ENCODE measurements around the gene PTPRM.

The PTPRM gene

DNA sequence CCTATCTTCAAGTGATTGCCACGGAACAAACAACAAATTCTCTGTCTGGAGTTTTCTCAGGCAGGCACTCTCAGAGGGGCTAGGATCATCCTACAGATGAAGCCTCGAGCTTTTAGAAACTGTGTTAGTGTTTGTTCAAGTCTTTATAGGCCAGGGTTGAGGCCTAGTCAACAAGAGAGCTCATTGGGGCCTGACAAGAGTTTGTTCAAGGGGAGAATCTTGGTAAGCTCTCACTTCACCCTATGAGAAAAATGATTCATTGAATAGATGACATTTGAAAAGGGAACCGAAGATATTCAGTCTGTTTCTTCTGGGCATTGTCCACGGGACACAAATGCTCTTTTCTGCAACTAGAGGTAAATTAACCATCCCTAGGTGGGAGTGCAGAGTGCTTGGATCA, 476.9 kb downstream of the PTPRM start:
- H3K27ac ChIP-seq: no peak overlapping the region
- ChIA-PET CTCF (interaction anchor here (0.7 kb wide), 2 partner anchors 171 to 254 kb away, joined by 3 read pairs; no protein-coding TSS in a partner anchor), POLR2A (ENCODE audit: low non-redundant PET) (no interaction called here)
- DNase-seq (ENCODE audit: low spot score): no peak
- TF ChIP-seq, protein P1, sequence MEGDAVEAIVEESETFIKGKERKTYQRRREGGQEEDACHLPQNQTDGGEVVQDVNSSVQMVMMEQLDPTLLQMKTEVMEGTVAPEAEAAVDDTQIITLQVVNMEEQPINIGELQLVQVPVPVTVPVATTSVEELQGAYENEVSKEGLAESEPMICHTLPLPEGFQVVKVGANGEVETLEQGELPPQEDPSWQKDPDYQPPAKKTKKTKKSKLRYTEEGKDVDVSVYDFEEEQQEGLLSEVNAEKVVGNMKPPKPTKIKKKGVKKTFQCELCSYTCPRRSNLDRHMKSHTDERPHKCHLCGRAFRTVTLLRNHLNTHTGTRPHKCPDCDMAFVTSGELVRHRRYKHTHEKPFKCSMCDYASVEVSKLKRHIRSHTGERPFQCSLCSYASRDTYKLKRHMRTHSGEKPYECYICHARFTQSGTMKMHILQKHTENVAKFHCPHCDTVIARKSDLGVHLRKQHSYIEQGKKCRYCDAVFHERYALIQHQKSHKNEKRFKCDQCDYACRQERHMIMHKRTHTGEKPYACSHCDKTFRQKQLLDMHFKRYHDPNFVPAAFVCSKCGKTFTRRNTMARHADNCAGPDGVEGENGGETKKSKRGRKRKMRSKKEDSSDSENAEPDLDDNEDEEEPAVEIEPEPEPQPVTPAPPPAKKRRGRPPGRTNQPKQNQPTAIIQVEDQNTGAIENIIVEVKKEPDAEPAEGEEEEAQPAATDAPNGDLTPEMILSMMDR (conservative IDR thresholded peaks at IDR 0.05; ENCODE audit: low read depth): no peak

DNA sequence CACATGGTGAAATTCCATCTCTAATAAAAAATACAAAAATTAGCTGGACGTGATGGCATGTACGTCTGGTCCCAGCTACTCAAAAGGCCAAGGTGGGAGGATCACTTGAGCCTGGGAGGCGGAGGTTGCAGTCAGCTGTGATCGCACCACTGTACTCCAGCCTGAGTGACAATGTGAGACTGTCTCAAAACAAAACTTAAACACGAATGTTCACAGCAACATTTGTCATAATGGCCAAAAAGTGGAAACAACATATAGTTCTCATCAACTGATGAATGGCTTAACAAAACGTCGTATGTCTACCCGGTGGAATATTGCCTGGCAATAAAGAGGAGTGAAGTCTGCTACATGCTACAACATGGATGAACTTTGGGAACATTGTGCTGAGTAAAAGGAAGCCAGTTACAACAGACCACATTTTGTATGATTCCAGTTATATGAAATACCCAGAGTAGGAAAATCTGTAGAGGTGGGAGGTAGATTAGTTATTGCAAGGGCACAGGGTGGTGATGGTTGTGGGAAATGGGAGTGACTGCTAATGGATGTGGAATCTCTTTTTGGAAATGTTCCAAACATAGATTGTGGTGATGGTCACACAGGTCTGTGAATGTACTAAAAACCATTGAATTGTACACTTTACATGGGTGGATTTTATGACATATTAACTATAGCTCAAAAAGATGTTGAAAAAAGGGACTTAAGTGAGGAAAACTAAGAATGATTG, 478.2 kb downstream of the PTPRM start:
- TF ChIP-seq, protein P1 (conservative IDR thresholded peaks at IDR 0.05; ENCODE audit: low read depth): no peak

DNA sequence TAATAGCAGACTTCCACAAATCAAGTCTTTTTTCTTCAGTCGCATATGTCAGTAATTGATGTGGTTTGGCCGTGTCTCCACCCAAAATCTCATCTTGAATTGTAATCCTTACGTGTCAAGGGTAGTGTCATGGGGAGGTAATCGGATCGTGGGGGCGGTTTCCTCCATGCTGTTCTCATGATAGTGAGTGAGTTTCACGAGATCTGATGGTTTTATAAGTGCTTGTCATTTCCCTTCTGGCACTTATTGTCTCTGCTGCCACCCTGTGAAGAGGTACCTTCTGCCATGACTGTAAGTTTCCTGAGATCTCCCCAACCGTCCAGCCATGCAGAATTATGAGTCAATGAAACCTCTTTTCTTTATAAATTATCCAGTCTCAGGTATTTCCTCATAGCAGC, 478.8 kb downstream of the PTPRM start:
- CTCF ChIA-PET: no interaction called here
- DNase-seq (ENCODE audit: low spot score): no peak

More for the DNA sequence above, 478.2 kb downstream of the PTPRM start:
- no peak for DNase-seq (ENCODE audit: low spot score)
- no peak overlapping the region for H3K27ac ChIP-seq
- POLR2A ChIA-PET (ENCODE audit: low non-redundant PET): no interaction called here
- CTCF ChIA-PET: no interaction called here

DNA sequence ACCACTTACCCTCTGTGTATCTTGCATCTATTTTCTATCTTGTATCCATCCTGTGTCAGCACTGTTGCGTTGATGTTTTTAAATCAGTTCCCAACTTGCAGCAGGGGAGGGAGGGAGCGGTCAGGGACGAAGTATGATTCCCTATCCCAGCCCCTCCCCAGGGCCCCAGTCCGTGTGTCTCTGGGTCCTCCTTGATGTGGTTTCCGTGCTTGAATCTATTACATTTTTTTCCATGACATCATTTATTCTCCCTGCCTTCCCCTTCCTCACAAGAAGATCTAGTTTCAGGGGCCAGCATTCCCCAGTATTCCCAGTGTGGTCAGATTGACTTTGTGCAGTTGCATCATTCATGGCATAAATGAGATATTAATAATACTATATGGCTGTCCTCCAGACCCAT, 479.3 kb downstream of the PTPRM start:
- no peak overlapping the region for H3K27ac ChIP-seq
- ChIA-PET POLR2A (ENCODE audit: low non-redundant PET) (interaction anchor here (0.7 kb wide), 1 partner anchor 8 kb away, joined by 3 read pairs; no protein-coding TSS in a partner anchor), CTCF (no interaction called here)
- no peak for DNase-seq (ENCODE audit: low spot score)
- TF ChIP-seq, protein P1 (conservative IDR thresholded peaks at IDR 0.05; ENCODE audit: low read depth): no peak

More for the DNA sequence above, 478.8 kb downstream of the PTPRM start:
- POLR2A ChIA-PET (ENCODE audit: low non-redundant PET): no interaction called here
- TF ChIP-seq, protein P1 (conservative IDR thresholded peaks at IDR 0.05; ENCODE audit: low read depth): no peak
- no peak overlapping the region for H3K27ac ChIP-seq

DNA sequence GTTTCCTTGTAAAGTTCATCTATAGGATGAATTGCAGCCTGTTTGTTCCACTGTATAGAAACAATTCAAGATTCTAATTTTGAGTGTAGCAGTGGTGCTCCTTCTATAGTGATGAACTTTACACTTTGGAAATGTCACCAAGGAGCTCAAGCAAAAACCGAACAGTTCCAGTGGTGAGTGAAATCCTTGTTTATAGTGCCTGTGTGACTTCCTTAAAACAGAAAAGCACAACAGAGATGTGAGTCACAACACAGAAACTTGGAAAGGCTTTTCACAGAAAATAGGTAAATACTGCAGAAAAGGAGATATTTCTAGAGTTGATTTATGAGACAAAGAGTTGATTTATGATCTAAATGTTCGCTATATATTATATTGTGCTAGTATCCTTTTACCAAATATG, 482.0 kb downstream of the PTPRM start:
- ChIA-PET POLR2A (ENCODE audit: low non-redundant PET) (no interaction called here), CTCF (no interaction called here)
- H3K27ac ChIP-seq: no peak overlapping the region
- DNase-seq (ENCODE audit: low spot score): no peak
- TF ChIP-seq, protein P1 (conservative IDR thresholded peaks at IDR 0.05; ENCODE audit: low read depth): no peak

DNA sequence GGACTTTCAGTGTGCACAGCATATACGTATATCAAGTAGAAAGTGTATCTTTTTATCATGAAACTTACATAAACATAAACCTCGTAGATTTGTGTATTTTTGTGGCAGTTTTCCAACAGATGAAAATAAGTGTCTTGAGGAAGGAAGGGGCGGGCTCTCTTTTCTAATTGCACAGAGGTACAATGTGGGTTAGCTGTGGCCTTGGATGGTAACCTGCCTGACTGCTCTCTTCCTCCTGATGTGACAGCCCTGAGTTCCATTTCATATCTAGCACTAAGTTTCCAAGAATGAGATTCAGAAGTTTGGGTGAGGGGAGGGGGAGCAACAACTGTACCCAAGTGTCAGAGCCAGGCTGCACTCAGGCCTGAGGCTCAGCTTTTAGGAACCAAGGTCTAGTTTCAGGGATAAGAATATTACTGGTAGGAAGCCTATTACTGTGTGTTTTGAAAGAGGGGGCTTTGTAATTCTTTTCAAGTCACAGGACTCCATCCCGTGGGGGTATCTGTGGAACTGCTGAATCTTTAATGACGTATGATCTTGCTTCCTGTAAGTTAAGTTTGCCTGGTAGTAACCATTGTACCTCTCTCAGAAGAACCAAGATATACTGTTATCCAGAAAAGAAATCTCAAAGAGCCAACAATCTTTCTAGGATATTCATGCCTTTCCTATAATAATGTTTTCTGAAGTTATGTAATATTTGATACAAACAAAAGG, 483.7 kb downstream of the PTPRM start:
- CTCF ChIA-PET: interaction anchor here (0.6 kb wide), 1 partner anchor 245 kb away, joined by 4 read pairs; no protein-coding TSS in a partner anchor
- no peak for DNase-seq (ENCODE audit: low spot score)
- H3K27ac ChIP-seq: no peak overlapping the region
- POLR2A ChIA-PET (ENCODE audit: low non-redundant PET): no interaction called here
- TF ChIP-seq, protein P1 (conservative IDR thresholded peaks at IDR 0.05; ENCODE audit: low read depth): no peak

Data from RWPE1 (cell line).